Measurements from ENCODE around the gene EIF2AK3.
A peak's percentile ranks its signal among the peaks of the same experiment; 100 is the strongest.

GRCh38 chr2:88627856-88628570 lies 749 bp upstream of the EIF2AK3 start:
- TF ChIP-seq CTCF (IDR thresholded peaks at IDR 0.05), result peak in 1 of 4 experiments; percentile 4
- peak; percentile 75 to 90 for TF ChIP-seq POLR2A (IDR thresholded peaks at IDR 0.05)

All from uterus (tissue), 2 donors.